ENCODE data around the gene TMEM258.
A peak's percentile ranks its signal among the peaks of the same experiment; 100 is the strongest.

Gene TMEM258

GRCh38 chr11:61792310-61793082, at the start of gene TMEM258, which contains the start of gene FEN1:
Gene TMEM258, minus strand, starts transcription at chr11:61792599. Its CDS starts 41 bp downstream, at chr11:61792558.
Gene FEN1, plus strand, starts transcription at chr11:61792911. Its CDS starts 2,451 bp downstream, at chr11:61795362.
- no peak for TF ChIP-seq CTCF (conservative IDR thresholded peaks at IDR 0.05; ENCODE audit: low read depth, low read length)
- peak; percentile 86 for DNase-seq (ENCODE audit: low read depth)
- H3K4me3 ChIP-seq (ENCODE audit: low read length): peak within 1 kb of the TSS; percentile 88

- no peak overlapping the region for H3K4me3 ChIP-seq (ENCODE audit: low read length)
- TF ChIP-seq CTCF (conservative IDR thresholded peaks at IDR 0.05; ENCODE audit: low read depth, low read length): no peak
- no peak for DNase-seq (ENCODE audit: low read depth)
These were observed 49.5 kb upstream of the TMEM258 start for GRCh38 chr11:61841636-61842527.

DNA sequence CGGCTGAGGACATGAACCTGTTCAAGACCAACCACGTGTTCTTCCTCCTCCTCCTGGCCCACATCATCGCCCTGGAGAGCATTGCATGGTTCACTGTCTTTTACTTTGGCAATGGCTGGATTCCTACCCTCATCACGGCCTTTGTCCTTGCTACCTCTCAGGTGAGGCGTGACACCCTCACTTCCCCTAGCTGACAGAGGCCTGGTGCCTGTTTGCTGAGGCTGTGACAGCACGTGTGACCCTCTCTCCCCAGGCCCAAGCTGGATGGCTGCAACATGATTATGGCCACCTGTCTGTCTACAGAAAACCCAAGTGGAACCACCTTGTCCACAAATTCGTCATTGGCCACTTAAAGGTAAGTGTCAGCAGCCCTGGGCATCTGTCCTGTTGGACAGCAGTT, 48.0 kb upstream of the TMEM258 start:
- TF ChIP-seq CTCF (conservative IDR thresholded peaks at IDR 0.05; ENCODE audit: low read depth, low read length): no peak
- no peak overlapping the region for H3K4me3 ChIP-seq (ENCODE audit: low read length)
- DNase-seq (ENCODE audit: low read depth): no peak

GRCh38 chr11:61839742-61840141, 47.3 kb upstream of the TMEM258 start:
- no peak overlapping the region for H3K4me3 ChIP-seq (ENCODE audit: low read length)
- no peak for TF ChIP-seq CTCF (conservative IDR thresholded peaks at IDR 0.05; ENCODE audit: low read depth, low read length)
- DNase-seq (ENCODE audit: low read depth): no peak

DNA sequence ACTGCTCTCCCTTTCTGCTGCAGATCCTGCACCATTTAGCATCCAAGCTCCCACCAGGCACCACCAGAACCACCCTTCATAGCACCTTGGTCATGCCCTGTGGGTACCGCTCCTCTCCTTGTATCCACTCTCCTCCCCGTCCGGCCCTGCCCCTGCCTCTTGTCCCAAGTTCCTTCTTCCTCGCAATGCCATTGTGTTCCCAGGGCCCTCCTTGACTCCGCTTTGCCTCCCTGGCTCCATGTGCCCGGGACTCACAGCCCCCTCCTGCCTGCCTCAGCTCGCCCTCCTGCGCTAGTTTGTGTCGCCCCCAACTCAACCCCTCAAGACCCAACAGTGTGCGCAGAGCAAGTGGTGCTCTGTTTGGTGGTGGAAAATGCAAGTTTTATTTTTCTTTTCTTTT, 46.5 kb upstream of the TMEM258 start:
- no peak overlapping the region for H3K4me3 ChIP-seq (ENCODE audit: low read length)
- no peak for DNase-seq (ENCODE audit: low read depth)
- no peak for TF ChIP-seq CTCF (conservative IDR thresholded peaks at IDR 0.05; ENCODE audit: low read depth, low read length)

DNA sequence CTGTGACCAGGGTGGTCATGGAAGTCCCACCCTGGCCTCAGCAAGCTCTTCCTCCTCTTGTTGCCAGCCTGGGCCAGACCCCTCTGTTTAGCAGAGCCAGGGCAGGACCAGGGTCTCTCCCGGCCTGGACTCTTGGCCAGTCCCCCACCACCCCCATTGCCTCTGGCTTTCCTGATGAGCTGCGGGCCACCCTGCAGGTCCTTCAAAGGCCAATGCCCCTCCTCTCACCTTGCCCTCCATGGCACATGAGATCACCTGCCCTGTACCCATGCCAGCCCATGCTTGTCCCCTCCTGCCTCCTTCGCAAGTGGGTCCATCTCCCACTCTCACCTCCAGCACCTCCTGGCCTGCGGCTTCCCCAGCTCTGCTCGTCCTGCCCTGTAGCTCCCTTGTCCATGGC, 46.1 kb upstream of the TMEM258 start:
- no peak overlapping the region for H3K4me3 ChIP-seq (ENCODE audit: low read length)
- no peak for TF ChIP-seq CTCF (conservative IDR thresholded peaks at IDR 0.05; ENCODE audit: low read depth, low read length)
- no peak for DNase-seq (ENCODE audit: low read depth)

Data from retinal pigment epithelial cell (primary cell).